HG02588 (cell line): Measurements from ENCODE around the gene CACNA1D.
"Not testable (repeated sequence)": the region's sequence is repeated elsewhere in the genome, so short reads cannot be mapped to it uniquely, and the experiment has no call there.

Experiments
- ATAC-seq: cut with Tn5 transposase; IDR thresholded peaks from one replicate; pipeline ENCODE4 v1.9.1; 2021; ENCODE audit warnings: mild to moderate bottlenecking, moderate library complexity; ENCODE audit not compliant: unreplicated experiment

The CACNA1D gene

GRCh38 chr3:53493963-53494791 is at the start of gene CACNA1D:
TSS of gene CACNA1D (plus strand) at chr3:53494611. CDS start at chr3:53495167, 556 bp downstream.
- ATAC-seq: no peak

- no peak for ATAC-seq
Observed at GRCh38 chr3:53457068-53457467, 37.3 kb upstream of the CACNA1D start.

- no peak for ATAC-seq
Observed at GRCh38 chr3:53460326-53460725, 34.1 kb upstream of the CACNA1D start.

- ATAC-seq: no peak
Observed at GRCh38 chr3:53464424-53464823, 30.0 kb upstream of the CACNA1D start.

- not testable (repeated sequence) for ATAC-seq
Observed at GRCh38 chr3:53469758-53470157, 24.7 kb upstream of the CACNA1D start.

GRCh38 chr3:53473422-53473821 is 21.0 kb upstream of the CACNA1D start:
- no peak for ATAC-seq

GRCh38 chr3:53476372-53476771 is 18.0 kb upstream of the CACNA1D start:
- not testable (repeated sequence) for ATAC-seq

- ATAC-seq: not testable (repeated sequence)
Observed at GRCh38 chr3:53477689-53478088, 16.7 kb upstream of the CACNA1D start.

- no peak for ATAC-seq
Observed at GRCh38 chr3:53478166-53478830, 16.1 kb upstream of the CACNA1D start.

GRCh38 chr3:53478921-53479664 is 15.3 kb upstream of the CACNA1D start:
- ATAC-seq: no peak

GRCh38 chr3:53482227-53482626 is 12.2 kb upstream of the CACNA1D start:
- ATAC-seq: no peak

GRCh38 chr3:53483821-53484220 is 10.6 kb upstream of the CACNA1D start:
- no peak for ATAC-seq

- ATAC-seq: no peak
Observed at GRCh38 chr3:53484984-53485383, 9.4 kb upstream of the CACNA1D start.

- ATAC-seq: no peak
Observed at GRCh38 chr3:53485675-53486403, 8.6 kb upstream of the CACNA1D start.

- no peak for ATAC-seq
Observed at GRCh38 chr3:53486961-53487654, 7.3 kb upstream of the CACNA1D start.

- no peak for ATAC-seq
Observed at GRCh38 chr3:53489386-53489785, 5.0 kb upstream of the CACNA1D start.

- no peak for ATAC-seq
Observed at GRCh38 chr3:53489787-53490458, 4.5 kb upstream of the CACNA1D start.

GRCh38 chr3:53490459-53490968 is 3.9 kb upstream of the CACNA1D start:
- no peak for ATAC-seq

- ATAC-seq: no peak
Observed at GRCh38 chr3:53491276-53491675, 3.1 kb upstream of the CACNA1D start.

- no peak for ATAC-seq
Observed at GRCh38 chr3:53493595-53493962, 832 bp upstream of the CACNA1D start.
